T-helper 2 cell (primary cell): ENCODE measurements around the gene DGKI.

Experiments used
- DNase-seq, 5 experiments: peaks; one replicate each; pipeline versions ENCODE4 v3.0.0 to v3.0.0-alpha.2; 2012 to 2022

The DGKI gene

GRCh38 chr7:137335814-137336213, 511.0 kb downstream of the DGKI start:
- DNase-seq: no peak

GRCh38 chr7:137331378-137331777, 515.4 kb downstream of the DGKI start:
- no peak for DNase-seq
